Loucy (cell line): ENCODE data around the gene VWC2L.

ENCODE experiments used
- H2AFZ ChIP-seq: fragments of 200-600 bp; sonication (generic); 2 replicates; pipeline ENCODE4 v1.6.0; 2016; ENCODE audit warnings: antibody characterized with exemption, mild to moderate bottlenecking, low read length, moderate library complexity
- H3F3A ChIP-seq: fragments of 200-600 bp; 2 replicates; pipeline ENCODE4 v1.6.0; 2016; ENCODE audit warnings: antibody characterized with exemption, low read depth, mild to moderate bottlenecking
- H3K27me3 ChIP-seq: fragments of 200-600 bp; sonication (generic); 2 replicates; pipeline ENCODE4 v1.6.1; 2014; ENCODE audit warnings: low read length, mild to moderate bottlenecking; ENCODE audit not compliant: insufficient read depth, poor library complexity, severe bottlenecking
- H3K36me3 ChIP-seq: fragments of 200-600 bp; sonication (generic); 2 replicates; pipeline ENCODE4 v1.6.1; 2016; ENCODE audit warnings: low read length; ENCODE audit not compliant: insufficient read depth
- H3K4me1 ChIP-seq: fragments of 200-600 bp; sonication (generic); 2 replicates; pipeline ENCODE4 v1.5.1; 2014; ENCODE audit warnings: low read length, mild to moderate bottlenecking; ENCODE audit not compliant: insufficient read depth, poor library complexity, severe bottlenecking
- H3K4me2 ChIP-seq: fragments of 200-600 bp; sonication (generic); 2 replicates; pipeline ENCODE4 v1.6.0; 2014; ENCODE audit warnings: antibody characterized with exemption, low read length, low read depth, mild to moderate bottlenecking; ENCODE audit not compliant: poor library complexity, severe bottlenecking
- H3K4me3 ChIP-seq: fragments of 200-600 bp; sonication (generic); 2 replicates; pipeline ENCODE4 v1.5.1; 2014; ENCODE audit warnings: low read length, mild to moderate bottlenecking, mixed read lengths; ENCODE audit not compliant: poor library complexity, severe bottlenecking
- H3K79me2 ChIP-seq: fragments of 200-600 bp; sonication (generic); 2 replicates; pipeline ENCODE4 v1.6.1; 2014; ENCODE audit warnings: low read length; ENCODE audit not compliant: insufficient read depth
- H3K9ac ChIP-seq: fragments of 200-600 bp; sonication (generic); 2 replicates; pipeline ENCODE4 v1.6.0; 2014; ENCODE audit warnings: mild to moderate bottlenecking, low read depth, low read length, moderate library complexity; ENCODE audit not compliant: poor library complexity, severe bottlenecking
- H3K9me2 ChIP-seq: fragments of 200-600 bp; sonication (generic); replicated peaks from 2 replicates; pipeline ENCODE4 v1.6.1; 2016; ENCODE audit warnings: low read depth, low read length, mixed read lengths
- H3K9me3 ChIP-seq: fragments of 200-600 bp; sonication (generic); 2 replicates; pipeline ENCODE4 v1.6.1; 2014; ENCODE audit warnings: mild to moderate bottlenecking, antibody characterized with exemption, low read length, low read depth; ENCODE audit not compliant: insufficient read depth
- H4K20me1 ChIP-seq: fragments of 200-600 bp; sonication (generic); 2 replicates; pipeline ENCODE4 v1.6.0; 2014; ENCODE audit warnings: antibody characterized with exemption, low read length, mild to moderate bottlenecking; ENCODE audit not compliant: insufficient read depth, poor library complexity, severe bottlenecking
- CTCF ChIP-seq: fragments of 200-600 bp; sonication (generic); conservative IDR thresholded peaks from 2 replicates; pipeline ENCODE4 v1.5.1; 2014; ENCODE audit warnings: mild to moderate bottlenecking, antibody characterized with exemption, low read length
- EZH2phosphoT487 ChIP-seq: fragments of 200-600 bp; IDR thresholded peaks from 2 replicates; pipeline ENCODE4 v1.6.1; 2018; ENCODE audit warnings: antibody characterized with exemption, mild to moderate bottlenecking, moderate library complexity, borderline replicate concordance

VWC2L gene

GRCh38 chr2:214477305-214477704 is 66.5 kb downstream of the VWC2L start:
- Histone ChIP-seq H3K4me1 (no peaks in the 10 kb centered on the region), H3K4me3 (no peak overlapping the region), H3K9me2 (no peaks in the 10 kb centered on the region), H3K4me2 (no peak overlapping the region), H3K79me2 (no peaks in the 10 kb centered on the region), H3K9me3 (no peaks in the 10 kb centered on the region), H3F3A (no peaks in the 10 kb centered on the region), H3K27me3 (no peaks in the 10 kb centered on the region), H2AFZ (no peak overlapping the region), H3K9ac (no peak overlapping the region), H4K20me1 (no peaks in the 10 kb centered on the region), H3K36me3 (no peaks in the 10 kb centered on the region)
- TF ChIP-seq EZH2phosphoT487: no peak
- TF ChIP-seq CTCF: no peak

- Histone ChIP-seq H3K4me2 (no peak overlapping the region), H3K9me3 (no peaks in the 10 kb centered on the region), H4K20me1 (no peaks in the 10 kb centered on the region), H3K9ac (no peak overlapping the region), H3K9me2 (no peaks in the 10 kb centered on the region), H3K79me2 (no peaks in the 10 kb centered on the region), H3K4me3 (no peak overlapping the region), H3K27me3 (no peaks in the 10 kb centered on the region), H3K36me3 (no peaks in the 10 kb centered on the region), H3F3A (no peaks in the 10 kb centered on the region), H2AFZ (no peak overlapping the region), H3K4me1 (no peaks in the 10 kb centered on the region)
- TF ChIP-seq CTCF (no peak), EZH2phosphoT487 (no peak)
These were observed 70.3 kb downstream of the VWC2L start for GRCh38 chr2:214481204-214481603.

DNA sequence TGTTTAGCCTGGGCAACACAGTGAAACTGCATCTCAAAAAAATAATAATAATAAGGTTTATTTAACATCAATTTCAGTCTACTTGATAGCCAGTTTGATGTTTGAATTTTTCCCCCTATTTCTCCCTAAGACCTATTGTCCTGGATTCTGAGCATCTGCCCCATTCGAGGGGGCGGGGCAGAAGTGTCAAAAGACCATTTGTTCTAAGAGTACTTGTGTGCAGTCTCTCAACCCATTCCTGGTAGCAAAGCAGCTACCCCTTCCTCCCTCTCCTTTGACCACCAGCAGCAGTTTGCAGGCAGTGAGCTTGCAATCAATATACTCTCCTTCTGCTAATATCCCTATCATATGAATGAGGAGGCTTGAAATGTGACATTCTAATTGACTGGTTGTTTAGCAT is 71.9 kb downstream of the VWC2L start:
- TF ChIP-seq CTCF (no peak), EZH2phosphoT487 (no peak)
- Histone ChIP-seq H3K4me1 (no peaks in the 10 kb centered on the region), H3K36me3 (no peaks in the 10 kb centered on the region), H3K9me2 (no peaks in the 10 kb centered on the region), H3K4me3 (no peak overlapping the region), H2AFZ (no peak overlapping the region), H3F3A (no peaks in the 10 kb centered on the region), H3K9me3 (no peaks in the 10 kb centered on the region), H3K79me2 (no peaks in the 10 kb centered on the region), H3K4me2 (no peak overlapping the region), H3K9ac (no peak overlapping the region), H3K27me3 (no peaks in the 10 kb centered on the region), H4K20me1 (no peaks in the 10 kb centered on the region)
